LNCaP clone FGC (cell line): ENCODE measurements around the gene FFAR3.
"Not testable (repeated sequence)": the region's sequence is repeated elsewhere in the genome, so short reads cannot be mapped to it uniquely, and the experiment has no call there.

ENCODE experiments used
- DNase-seq: peaks from one replicate; pipeline ENCODE4 v3.0.0-alpha.2; 2011; ENCODE audit warnings: low read depth
- H3K4me3 ChIP-seq: 2 replicates; pipeline ENCODE4 v1.5.1; 2011; ENCODE audit warnings: mild to moderate bottlenecking, low read depth, low read length, control low read depth
- TF ChIP-seq, protein P1 (sequence below): IDR thresholded peaks from 2 replicates; pipeline ENCODE4 v1.5.1; 2012; ENCODE audit warnings: mild to moderate bottlenecking; ENCODE audit not compliant: control insufficient read depth, insufficient read depth; ENCODE audit errors: extremely low read depth

FFAR3 gene

DNA sequence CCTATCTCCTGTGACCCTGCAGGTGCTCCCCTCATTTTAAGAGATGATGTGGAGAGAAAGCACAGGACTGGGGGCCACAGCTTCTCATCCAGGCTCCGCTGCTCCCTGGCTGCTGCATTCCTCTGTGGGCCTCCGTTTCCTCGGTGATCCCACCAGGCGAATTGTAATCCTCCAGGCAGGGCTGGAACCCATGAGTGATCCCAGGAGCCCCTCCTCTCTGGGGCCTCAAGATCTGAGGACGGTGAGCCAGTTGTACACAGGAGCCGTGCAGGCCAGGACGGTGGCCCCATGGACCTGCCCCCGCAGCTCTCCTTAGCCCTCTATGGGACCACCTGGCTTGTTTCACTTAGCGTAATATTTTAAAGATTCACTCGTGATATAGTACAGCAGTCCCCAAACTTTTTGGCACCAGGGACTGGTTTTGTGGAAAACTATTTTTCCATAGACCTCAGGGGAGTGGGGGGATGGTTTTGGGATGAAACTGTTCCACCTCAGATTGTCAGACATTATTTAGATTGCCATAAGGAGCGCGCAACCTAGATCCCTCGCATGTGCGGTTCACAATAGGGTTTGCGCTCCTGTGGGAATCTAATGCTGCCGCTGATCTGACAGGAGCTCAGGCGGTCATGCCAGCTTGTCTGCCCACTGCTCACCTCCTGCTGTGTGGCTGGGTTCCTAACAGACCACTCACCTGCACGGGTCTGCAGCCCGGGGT is 5.6 kb downstream of the FFAR3 start:
- DNase-seq, result no peak
- no peak overlapping the region for H3K4me3 ChIP-seq
- TF ChIP-seq, protein P1, sequence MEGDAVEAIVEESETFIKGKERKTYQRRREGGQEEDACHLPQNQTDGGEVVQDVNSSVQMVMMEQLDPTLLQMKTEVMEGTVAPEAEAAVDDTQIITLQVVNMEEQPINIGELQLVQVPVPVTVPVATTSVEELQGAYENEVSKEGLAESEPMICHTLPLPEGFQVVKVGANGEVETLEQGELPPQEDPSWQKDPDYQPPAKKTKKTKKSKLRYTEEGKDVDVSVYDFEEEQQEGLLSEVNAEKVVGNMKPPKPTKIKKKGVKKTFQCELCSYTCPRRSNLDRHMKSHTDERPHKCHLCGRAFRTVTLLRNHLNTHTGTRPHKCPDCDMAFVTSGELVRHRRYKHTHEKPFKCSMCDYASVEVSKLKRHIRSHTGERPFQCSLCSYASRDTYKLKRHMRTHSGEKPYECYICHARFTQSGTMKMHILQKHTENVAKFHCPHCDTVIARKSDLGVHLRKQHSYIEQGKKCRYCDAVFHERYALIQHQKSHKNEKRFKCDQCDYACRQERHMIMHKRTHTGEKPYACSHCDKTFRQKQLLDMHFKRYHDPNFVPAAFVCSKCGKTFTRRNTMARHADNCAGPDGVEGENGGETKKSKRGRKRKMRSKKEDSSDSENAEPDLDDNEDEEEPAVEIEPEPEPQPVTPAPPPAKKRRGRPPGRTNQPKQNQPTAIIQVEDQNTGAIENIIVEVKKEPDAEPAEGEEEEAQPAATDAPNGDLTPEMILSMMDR, result no peak

DNA sequence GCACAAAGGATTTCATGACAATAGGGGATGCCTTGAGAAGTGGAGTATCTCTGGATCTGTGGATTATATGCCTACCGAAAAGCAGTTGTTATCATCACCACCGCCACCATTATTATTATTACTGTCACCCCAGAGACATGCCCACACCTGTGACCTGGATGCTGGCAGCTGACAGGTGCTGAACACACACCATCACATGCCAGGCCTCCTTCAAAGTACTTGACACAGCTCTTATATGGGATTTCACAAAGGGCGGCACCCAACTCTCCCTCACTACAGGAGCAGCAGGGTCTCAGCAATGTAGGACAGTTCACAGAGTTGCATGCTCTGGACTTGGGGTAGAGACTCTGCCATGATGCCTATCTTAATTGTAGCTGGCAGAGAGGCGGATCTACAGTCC is 7.0 kb downstream of the FFAR3 start:
- TF ChIP-seq, protein P1, result no peak
- no peak overlapping the region for H3K4me3 ChIP-seq
- no peak for DNase-seq

DNA sequence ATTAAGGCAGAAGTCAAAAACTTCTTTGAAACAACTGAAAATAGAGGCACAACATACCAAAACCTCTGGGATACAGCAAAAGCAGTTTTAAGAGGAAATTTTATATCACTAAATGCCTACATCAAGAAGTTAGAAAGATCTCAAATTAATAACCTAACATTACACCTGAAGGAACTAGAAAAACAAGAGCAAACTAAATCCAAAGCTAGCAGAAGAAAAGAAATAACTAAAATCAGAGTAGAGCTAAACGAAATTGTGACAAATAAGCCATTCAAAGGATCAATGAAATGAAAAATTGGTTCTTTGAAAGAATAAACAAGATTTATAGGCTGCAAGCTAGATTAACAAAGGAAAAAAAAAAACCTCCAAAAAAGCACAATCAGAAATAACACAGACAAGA is 10.1 kb downstream of the FFAR3 start:
- no peak for DNase-seq
- TF ChIP-seq, protein P1, result no peak
- no peak overlapping the region for H3K4me3 ChIP-seq

DNA sequence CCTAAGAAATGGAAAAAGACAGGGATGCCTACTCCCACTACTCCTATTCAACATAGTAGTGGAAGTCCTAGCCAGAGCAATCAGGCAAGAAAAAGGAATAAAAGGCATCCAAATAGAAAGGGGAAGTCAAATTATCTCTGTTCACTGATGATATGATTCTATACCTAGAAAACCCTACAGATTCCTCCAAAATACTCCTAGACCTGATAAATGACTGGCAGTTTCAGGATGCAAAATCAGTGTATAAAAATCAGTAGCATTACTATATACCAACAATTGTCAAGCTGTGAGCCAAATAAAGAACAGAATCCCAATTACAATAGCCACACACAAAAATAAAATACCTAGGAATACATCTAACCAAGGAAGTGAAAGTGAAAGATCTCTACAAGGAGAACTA is 11.3 kb downstream of the FFAR3 start:
- TF ChIP-seq, protein P1, result no peak
- no peak overlapping the region for H3K4me3 ChIP-seq

DNA sequence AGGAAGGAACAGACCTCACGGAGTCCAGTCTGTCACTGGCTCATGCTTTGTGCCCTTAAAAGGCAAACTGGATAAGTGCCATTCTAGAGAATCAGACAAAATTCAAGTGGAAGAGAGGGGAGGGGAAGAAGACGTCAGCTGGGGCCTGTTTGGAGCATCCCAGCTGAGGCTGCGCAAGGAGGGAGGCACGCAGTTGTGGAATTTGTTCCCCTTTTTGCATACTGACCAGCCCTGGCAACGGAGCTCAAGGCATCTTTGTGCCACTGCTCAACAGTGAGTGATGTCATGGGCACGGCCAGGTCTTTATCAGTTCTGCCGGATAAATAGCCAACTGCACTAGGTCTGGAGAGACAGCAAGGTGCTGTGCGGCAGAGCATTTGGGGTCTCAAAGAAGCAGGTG is 12.5 kb downstream of the FFAR3 start, which contains the start of gene GPR42:
Gene GPR42, plus strand, starts transcription at position 347 of the 400 bp plus-strand sequence. CDS start 292 bp downstream, outside the sequence.
- DNase-seq, result no peak
- TF ChIP-seq, protein P1, result no peak
- no peak within 1 kb of the TSS for H3K4me3 ChIP-seq

More for the DNA sequence above, 11.3 kb downstream of the FFAR3 start:
- DNase-seq, result no peak

DNA sequence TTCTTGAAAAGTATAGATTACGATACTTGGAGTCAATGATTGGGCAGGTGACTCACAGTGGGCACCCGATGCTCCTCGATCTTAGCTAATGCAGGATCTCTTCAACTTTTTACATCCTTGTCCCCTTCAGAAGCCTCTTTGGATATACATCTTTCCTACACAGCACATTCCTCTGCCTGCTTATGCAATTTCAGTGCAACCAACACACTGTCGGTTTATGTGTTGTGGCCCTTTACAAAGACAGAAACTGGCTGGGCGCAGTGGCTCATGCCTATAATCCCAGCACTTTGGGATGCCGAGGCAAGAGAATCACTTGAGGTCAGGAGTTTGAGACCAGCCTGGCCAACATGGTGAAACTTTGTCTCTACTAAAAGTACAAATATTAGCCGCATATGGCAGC is 15.2 kb downstream of the FFAR3 start:
- no peak for DNase-seq
- TF ChIP-seq, protein P1, result no peak
- H3K4me3 ChIP-seq, result no peak overlapping the region

DNA sequence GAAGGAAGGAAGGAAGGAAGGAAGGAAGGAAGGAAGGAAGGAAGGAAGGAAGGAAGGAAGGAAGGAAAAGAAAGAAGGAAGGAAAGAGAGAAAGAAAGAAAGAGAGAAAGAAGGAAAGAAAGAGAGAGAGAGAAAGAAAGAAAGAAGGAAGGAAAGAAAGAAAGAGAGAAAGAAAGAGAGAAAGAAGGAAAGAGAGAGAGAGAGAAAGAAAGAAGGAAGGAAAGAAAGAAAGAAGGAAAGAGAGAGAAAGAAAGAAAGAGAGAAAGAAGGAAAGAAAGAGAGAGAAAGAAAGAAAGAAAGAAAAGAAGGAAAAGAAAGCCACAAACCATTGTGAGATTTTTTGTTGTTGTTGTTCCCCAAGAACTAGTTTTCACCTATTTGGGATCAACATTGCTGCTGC is 15.8 kb downstream of the FFAR3 start:
- DNase-seq, H3K4me3 ChIP-seq: not testable (repeated sequence)
